GM12878 (cell line): ENCODE results near the gene XAB2. TPM values are rescaled to one million over a fixed set of nuclear protein-coding genes. Genes with fewer than 3 reads are reported as not detected.

Experiments used
- ATAC-seq: fragments of 200-7000 bp; cut with Tn5 transposase; 3 replicates; pipeline ENCODE4 v1.9.1; 2020; ENCODE audit warnings: mild to moderate bottlenecking, moderate library complexity
- BruUV-seq: library from RNA; stranded (reverse); fragments of 400-500 nt; replicated peaks from 2 replicates; lab custom pipeline; 2021; lab: Mats Ljungman, UMichigan
- CTCF ChIA-PET: fragments of 300-600 bp; sonication (Branson Sonifier 250); formaldehyde crosslinking; extraction: SDS; loops from one replicate; lab custom pipeline; 2021; ENCODE audit warnings: inconsistent platforms; lab: Yijun Ruan, JAX
- POLR2A ChIA-PET: fragments of 350-600 bp; formaldehyde crosslinking; extraction: SDS; loops from one replicate; lab custom pipeline; 2021; ENCODE audit warnings: inconsistent platforms; lab: Charles Lee
- RAD21 ChIA-PET: fragments of 300-600 bp; sonication (Branson Sonifier 250); formaldehyde crosslinking; loops from one replicate; lab custom pipeline; 2023; ENCODE audit warnings: antibody characterized with exemption; ENCODE audit not compliant: unreplicated experiment; lab: Charles Lee
- SMC1A ChIA-PET: fragments of 300-600 bp; sonication (Branson Sonifier 250); formaldehyde crosslinking; loops from one replicate; lab custom pipeline; 2023; ENCODE audit not compliant: unreplicated experiment, uncharacterized antibody; lab: Charles Lee
- DNase-seq: peaks from one replicate; pipeline ENCODE4 v3.0.0-alpha.2; 2011; ENCODE audit warnings: low read depth, low spot score
- FAIRE-seq: peaks from 3 replicates; lab custom pipeline; 2011; peaks lifted over from hg19 to GRCh38; lab: Jason Lieb, UNC
- H2AFZ ChIP-seq: 2 replicates; pipeline ENCODE4 v1.6.0; 2011; ENCODE audit warnings: low read depth, low read length, control low read depth; ENCODE audit not compliant: control insufficient read depth
- H3K27ac ChIP-seq: 2 replicates; pipeline ENCODE4 v1.5.1; 2011; ENCODE audit warnings: control low read depth; ENCODE audit not compliant: control insufficient read depth, insufficient read depth
- H3K27me3 ChIP-seq, 2 experiments: replicated peaks in 1 of 2; 2 replicates each; pipeline versions ENCODE4 v1.6.0 to v1.6.1; 2011; ENCODE audit warnings: low read length in 1 of 2; ENCODE audit not compliant: control insufficient read depth in 2 of 2, insufficient read depth in 2 of 2
- H3K36me3 ChIP-seq, 2 experiments: 2 replicates each; pipeline ENCODE4 v1.5.1; 2011; ENCODE audit warnings: low read length in 1 of 2; ENCODE audit not compliant: control insufficient read depth in 2 of 2, insufficient read depth in 2 of 2
- H3K4me1 ChIP-seq: 2 replicates; pipeline ENCODE4 v1.6.1; 2011; ENCODE audit warnings: mild to moderate bottlenecking, low read length, moderate library complexity, mixed read lengths; ENCODE audit not compliant: control insufficient read depth, insufficient read depth
- H3K4me2 ChIP-seq: 2 replicates; pipeline ENCODE4 v1.6.0; 2011; ENCODE audit warnings: control low read depth; ENCODE audit not compliant: control insufficient read depth, insufficient read depth
- H3K4me3 ChIP-seq: fragments of 200-600 bp; sonication (generic); 2 replicates; pipeline ENCODE4 v1.5.1; 2016
- H3K79me2 ChIP-seq: 2 replicates; pipeline ENCODE4 v1.6.0; 2011; ENCODE audit warnings: low read length; ENCODE audit not compliant: control insufficient read depth, insufficient read depth
- H3K9ac ChIP-seq: 2 replicates; pipeline ENCODE4 v1.8.0; 2011; ENCODE audit warnings: low read length, control low read depth, mixed read lengths; ENCODE audit not compliant: control insufficient read depth, insufficient read depth
- H3K9me3 ChIP-seq: replicated peaks from 3 replicates; pipeline ENCODE4 v1.5.1; 2011; ENCODE audit warnings: mild to moderate bottlenecking, low read length; ENCODE audit not compliant: control insufficient read depth, insufficient read depth
- H4K20me1 ChIP-seq: 2 replicates; pipeline ENCODE4 v1.6.0; 2011; ENCODE audit not compliant: control insufficient read depth, insufficient read depth
- CHD2 ChIP-seq: IDR thresholded peaks from 2 replicates; pipeline ENCODE4 v1.6.1; 2011; ENCODE audit warnings: low read depth, low read length, improper control_type of control experiment, borderline replicate concordance
- HDGF ChIP-seq: fragments of 450-650 bp; IDR thresholded peaks from 2 replicates; pipeline ENCODE4 v1.6.1; 2016; ENCODE audit warnings: antibody characterized with exemption
- RAD21 ChIP-seq: IDR thresholded peaks from 2 replicates; pipeline ENCODE4 v1.6.1; 2011; ENCODE audit warnings: mild to moderate bottlenecking, low read depth, low read length, moderate library complexity; ENCODE audit not compliant: insufficient read depth
- SMAD5 ChIP-seq: IDR thresholded peaks from 2 replicates; pipeline ENCODE4 v1.6.1; 2016; ENCODE audit warnings: antibody characterized with exemption, low read depth
- SP1 ChIP-seq: IDR thresholded peaks from one replicate; pipeline ENCODE4 v1.6.1; 2011; ENCODE audit warnings: low read depth, low read length
- STAT3 ChIP-seq: IDR thresholded peaks from 2 replicates; pipeline ENCODE4 v1.6.1; 2011; ENCODE audit warnings: low read depth, low read length, improper control_type of control experiment
- YBX1 ChIP-seq: fragments of 450-650 bp; IDR thresholded peaks from 2 replicates; pipeline ENCODE4 v1.6.1; 2016; ENCODE audit warnings: antibody characterized with exemption
- WGBS: methylation state at CpG from one replicate; pipeline ENCODE4 v1.1.6; 2016; ENCODE audit warnings: low lambda C conversion rate; ENCODE audit not compliant: insufficient replicate concordance, insufficient coverage; ENCODE audit errors: missing lambda C conversion rate; 5-methylcytosine and 5-hydroxymethylcytosine counted together
- in situ Hi-C: fragments of 300-500 bp; cut with MboI; formaldehyde crosslinking; loops from 9 replicates; pipeline ENCODE4 v1.14.3; 2018; ENCODE audit warnings: mixed read lengths
- intact Hi-C: fragments of 100-400 bp; cut with micrococcal nuclease; formaldehyde crosslinking; loops from one replicate; pipeline ENCODE4 v1.14.2; 2022; ENCODE audit not compliant: unreplicated experiment
- polyA plus RNA-seq, 11 experiments: library from polyadenylated mRNA; depleted of rRNA in 4 of 11; unstranded in 6 of 11; stranded (reverse) in 5 of 11; fragments of >200 nt; fragmentation: Nextera tagmentation in 4 of 11; fragmentation: Illumina TruSeq in 1 of 11; extraction: Ambion mirVana in 4 of 11; extraction: Trizol in 1 of 11; gene quantifications; 1 replicate in 1 of 11; 2 replicates in 10 of 11; pipeline versions ENCODE4 v1.2.1 to v1.2.3, GENCODE V29; 2011 to 2016; ENCODE audit warnings: inconsistent platforms in 2 of 11, missing spikeins in 2 of 11, low read depth in 1 of 11
- total RNA-seq, 4 experiments: library from RNA; depleted of rRNA in 3 of 4; stranded (reverse); fragments of >200 nt in 3 of 4; fragmentation: Illumina TruSeq in 1 of 4; extraction: Trizol in 1 of 4; gene quantifications; 2 replicates each; pipeline versions ENCODE4 v1.2.1 to v1.2.3, GENCODE V29; 2013 to 2021
- TF ChIP-seq, protein P1 (sequence below): IDR thresholded peaks from 2 replicates; pipeline ENCODE4 v1.6.1; 2012; ENCODE audit warnings: low read length, inconsistent platforms
- TF ChIP-seq, protein P2 (sequence below): fragments of 450-650 bp; formaldehyde crosslinking; IDR thresholded peaks from 2 replicates; pipeline ENCODE4 v1.5.0; 2022; ENCODE audit warnings: mild to moderate bottlenecking, missing genetic modification characterization

The XAB2 gene
- total and polyA plus RNA-seq, 10 of the 15 experiments (the other 5 are each of a cell fraction or from before 2014, with no cell fraction given): 0.34 to 45.1 (median 18.8) TPM

DNA sequence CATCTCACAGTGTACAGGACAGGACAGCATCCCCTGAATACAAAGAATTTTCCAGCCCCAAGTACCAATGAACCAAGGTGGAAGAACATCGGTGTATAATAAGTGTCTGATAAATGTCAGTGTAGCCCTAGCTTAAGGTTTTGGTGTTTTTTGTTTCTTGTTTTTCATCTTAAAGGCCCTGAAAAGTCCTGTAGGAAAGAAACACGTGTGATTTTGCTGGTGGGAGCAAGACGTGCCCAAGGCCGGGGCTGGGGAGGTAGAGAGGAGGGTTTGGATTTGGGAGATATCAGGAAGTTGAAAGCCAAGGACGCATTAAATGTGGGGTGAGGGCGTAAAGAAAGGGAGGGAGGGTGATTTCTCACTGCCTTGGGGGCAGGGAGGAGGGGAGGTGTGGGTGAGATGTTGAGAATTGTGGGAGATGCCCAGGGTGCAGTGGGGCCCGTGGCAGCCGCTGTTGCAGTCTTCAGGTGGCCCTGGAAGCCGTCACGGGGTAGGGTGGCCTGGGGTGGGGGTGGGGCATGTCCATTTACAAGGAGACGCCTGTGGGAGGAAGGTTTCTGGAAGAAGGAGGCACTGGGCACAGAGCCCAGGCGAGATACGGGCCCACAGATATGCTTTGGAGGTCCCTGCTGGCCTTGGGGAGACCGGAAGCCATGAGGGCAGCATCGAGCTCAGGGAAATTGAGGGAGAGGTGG is 27.0 kb downstream of the XAB2 start:
- H3K79me2 ChIP-seq: no peaks in the 10 kb centered on the region
- no peaks in the 10 kb centered on the region for H4K20me1 ChIP-seq
- no peaks in the 10 kb centered on the region for H3K9me3 ChIP-seq
- intact Hi-C loops: no loop called here
- H3K27me3 ChIP-seq: no peaks in the 10 kb centered on the region
- no peak for TF ChIP-seq YBX1
- TF ChIP-seq, protein P1, sequence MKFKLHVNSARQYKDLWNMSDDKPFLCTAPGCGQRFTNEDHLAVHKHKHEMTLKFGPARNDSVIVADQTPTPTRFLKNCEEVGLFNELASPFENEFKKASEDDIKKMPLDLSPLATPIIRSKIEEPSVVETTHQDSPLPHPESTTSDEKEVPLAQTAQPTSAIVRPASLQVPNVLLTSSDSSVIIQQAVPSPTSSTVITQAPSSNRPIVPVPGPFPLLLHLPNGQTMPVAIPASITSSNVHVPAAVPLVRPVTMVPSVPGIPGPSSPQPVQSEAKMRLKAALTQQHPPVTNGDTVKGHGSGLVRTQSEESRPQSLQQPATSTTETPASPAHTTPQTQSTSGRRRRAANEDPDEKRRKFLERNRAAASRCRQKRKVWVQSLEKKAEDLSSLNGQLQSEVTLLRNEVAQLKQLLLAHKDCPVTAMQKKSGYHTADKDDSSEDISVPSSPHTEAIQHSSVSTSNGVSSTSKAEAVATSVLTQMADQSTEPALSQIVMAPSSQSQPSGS: no peak
- DNase-seq (no peak), ATAC-seq (no peak), FAIRE-seq (no peak)
- WGBS: 18% methylated on average over 13 of the region's 15 CpGs
- no peak overlapping the region for H2AFZ ChIP-seq
- ChIA-PET SMC1A (interaction anchor here (1.3 kb wide), 1 partner anchor 13 kb away, joined by 3 read pairs; no protein-coding TSS in a partner anchor), CTCF (no interaction called here), RAD21 (no interaction called here), POLR2A (interaction anchor here (0.6 kb wide), 1 partner anchor 20 kb away, joined by 3 read pairs; no protein-coding TSS in a partner anchor)
- in situ Hi-C loops: no loop called here
- no peaks in the 10 kb centered on the region for H3K36me3 ChIP-seq
- H3K4me3 ChIP-seq: no peak overlapping the region
- no peak overlapping the region for H3K27ac ChIP-seq
- no TSS peak for BruUV-seq
- no peak overlapping the region for H3K9ac ChIP-seq
- no peaks in the 10 kb centered on the region for H3K4me1 ChIP-seq
- H3K4me2 ChIP-seq: no peak overlapping the region

DNA sequence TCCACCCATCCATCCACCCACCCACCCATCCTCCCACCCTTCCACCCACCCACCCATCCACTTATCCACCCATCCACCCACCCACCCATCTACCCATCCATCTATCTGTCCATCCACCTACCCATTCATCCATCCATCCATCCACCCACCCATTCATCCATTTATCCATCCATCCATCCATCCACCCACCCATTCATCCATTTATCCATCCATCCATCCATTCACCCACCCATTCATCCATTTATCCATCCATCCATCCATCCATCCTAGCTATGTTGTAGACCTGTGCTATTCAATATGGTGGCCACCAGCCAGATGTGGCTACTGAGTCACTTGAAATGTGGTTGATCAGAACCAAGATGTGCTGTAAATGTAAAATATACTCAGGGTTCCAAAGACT is 28.6 kb downstream of the XAB2 start:
- Histone ChIP-seq H3K9me3 (no peaks in the 10 kb centered on the region), H3K4me1 (no peaks in the 10 kb centered on the region), H4K20me1 (no peaks in the 10 kb centered on the region), H3K4me3 (no peak overlapping the region), H3K4me2 (no peak overlapping the region), H2AFZ (no peak overlapping the region), H3K27ac (no peak overlapping the region), H3K27me3 (0 out of 4 replicates have a peak, but pooled peaks cover 0 to 2% of the 10 kb centered on the region in 2 experiments), H3K9ac (no peak overlapping the region), H3K79me2 (no peaks in the 10 kb centered on the region), H3K36me3 (no peaks in the 10 kb centered on the region)
- intact Hi-C loops: no loop called here
- ChIA-PET SMC1A (no interaction called here), CTCF (no interaction called here), RAD21 (no interaction called here), POLR2A (no interaction called here)
- FAIRE-seq: no peak
- in situ Hi-C loops: no loop called here
- no peak for ATAC-seq
- no TSS peak for BruUV-seq
- DNase-seq: no peak
- TF ChIP-seq RAD21: no peak
- no peak for TF ChIP-seq STAT3
- TF ChIP-seq SMAD5: no peak
- no peak for TF ChIP-seq HDGF
- TF ChIP-seq CHD2: no peak
- no peak for TF ChIP-seq SP1
- TF ChIP-seq, protein P2, sequence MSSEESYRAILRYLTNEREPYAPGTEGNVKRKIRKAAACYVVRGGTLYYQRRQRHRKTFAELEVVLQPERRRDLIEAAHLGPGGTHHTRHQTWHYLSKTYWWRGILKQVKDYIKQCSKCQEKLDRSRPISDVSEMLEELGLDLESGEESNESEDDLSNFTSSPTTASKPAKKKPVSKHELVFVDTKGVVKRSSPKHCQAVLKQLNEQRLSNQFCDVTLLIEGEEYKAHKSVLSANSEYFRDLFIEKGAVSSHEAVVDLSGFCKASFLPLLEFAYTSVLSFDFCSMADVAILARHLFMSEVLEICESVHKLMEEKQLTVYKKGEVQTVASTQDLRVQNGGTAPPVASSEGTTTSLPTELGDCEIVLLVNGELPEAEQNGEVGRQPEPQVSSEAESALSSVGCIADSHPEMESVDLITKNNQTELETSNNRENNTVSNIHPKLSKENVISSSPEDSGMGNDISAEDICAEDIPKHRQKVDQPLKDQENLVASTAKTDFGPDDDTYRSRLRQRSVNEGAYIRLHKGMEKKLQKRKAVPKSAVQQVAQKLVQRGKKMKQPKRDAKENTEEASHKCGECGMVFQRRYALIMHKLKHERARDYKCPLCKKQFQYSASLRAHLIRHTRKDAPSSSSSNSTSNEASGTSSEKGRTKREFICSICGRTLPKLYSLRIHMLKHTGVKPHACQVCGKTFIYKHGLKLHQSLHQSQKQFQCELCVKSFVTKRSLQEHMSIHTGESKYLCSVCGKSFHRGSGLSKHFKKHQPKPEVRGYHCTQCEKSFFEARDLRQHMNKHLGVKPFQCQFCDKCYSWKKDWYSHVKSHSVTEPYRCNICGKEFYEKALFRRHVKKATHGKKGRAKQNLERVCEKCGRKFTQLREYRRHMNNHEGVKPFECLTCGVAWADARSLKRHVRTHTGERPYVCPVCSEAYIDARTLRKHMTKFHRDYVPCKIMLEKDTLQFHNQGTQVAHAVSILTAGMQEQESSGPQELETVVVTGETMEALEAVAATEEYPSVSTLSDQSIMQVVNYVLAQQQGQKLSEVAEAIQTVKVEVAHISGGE (CRISPR knock-in tag): no peak
